ENCODE data around the gene CAPN12.

The CAPN12 gene

DNA sequence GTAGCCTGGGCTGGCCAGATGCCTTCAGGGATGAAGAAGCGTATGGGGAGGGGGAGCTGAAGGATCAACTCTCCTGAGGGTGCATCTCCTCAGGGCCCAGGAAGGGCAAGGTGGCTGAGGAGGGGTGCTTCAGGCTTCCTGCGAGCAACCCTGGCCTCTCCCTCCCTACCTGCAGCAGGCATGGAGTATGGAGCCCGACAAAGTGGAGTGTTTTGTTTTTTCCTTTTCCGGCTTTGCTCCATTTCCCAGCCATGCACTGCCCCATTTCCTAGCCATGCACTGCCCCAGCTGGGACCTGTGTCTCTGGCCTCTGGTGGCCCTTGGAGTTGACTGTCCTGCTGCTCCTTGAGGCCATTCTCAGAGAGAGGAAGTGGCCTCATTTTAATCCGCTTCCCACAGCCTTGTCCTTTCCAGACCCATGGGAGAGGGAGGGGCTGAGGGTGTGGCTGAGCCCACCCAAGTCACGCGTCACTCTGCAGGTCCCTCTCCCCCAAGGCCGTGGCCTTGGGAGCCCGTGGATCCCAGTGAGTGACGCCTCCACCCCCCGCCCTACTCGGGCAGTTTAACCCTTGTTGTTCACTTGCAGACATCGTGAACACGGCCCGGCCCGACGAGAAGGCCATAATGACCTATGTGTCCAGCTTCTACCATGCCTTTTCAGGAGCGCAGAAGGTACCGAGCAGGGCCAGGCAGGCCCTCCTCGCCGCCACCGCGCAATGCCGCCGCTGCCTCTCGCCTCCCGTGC, 34.4 kb downstream of the CAPN12 start:
- DNase-seq (ENCODE audit: low spot score) = no peak

DNA sequence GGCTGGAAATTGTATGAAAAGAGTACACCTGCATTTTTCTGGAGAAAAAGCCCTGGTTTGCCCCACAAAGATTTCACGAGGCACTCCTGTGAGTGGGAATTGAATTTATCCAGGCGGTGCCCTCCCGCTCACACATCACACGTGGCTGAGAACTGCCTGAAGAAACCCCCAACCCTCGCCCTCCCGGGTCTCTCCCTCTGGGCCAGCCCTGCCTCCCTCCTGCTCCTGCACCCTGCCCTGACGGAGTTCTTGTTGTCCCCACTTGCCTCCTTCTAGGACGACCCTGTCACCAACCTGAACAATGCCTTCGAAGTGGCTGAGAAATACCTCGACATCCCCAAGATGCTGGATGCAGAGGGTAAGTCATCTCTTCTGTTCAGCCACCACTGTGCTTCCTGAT, 35.2 kb downstream of the CAPN12 start:
- DNase-seq (ENCODE audit: low spot score) = no peak

DNA sequence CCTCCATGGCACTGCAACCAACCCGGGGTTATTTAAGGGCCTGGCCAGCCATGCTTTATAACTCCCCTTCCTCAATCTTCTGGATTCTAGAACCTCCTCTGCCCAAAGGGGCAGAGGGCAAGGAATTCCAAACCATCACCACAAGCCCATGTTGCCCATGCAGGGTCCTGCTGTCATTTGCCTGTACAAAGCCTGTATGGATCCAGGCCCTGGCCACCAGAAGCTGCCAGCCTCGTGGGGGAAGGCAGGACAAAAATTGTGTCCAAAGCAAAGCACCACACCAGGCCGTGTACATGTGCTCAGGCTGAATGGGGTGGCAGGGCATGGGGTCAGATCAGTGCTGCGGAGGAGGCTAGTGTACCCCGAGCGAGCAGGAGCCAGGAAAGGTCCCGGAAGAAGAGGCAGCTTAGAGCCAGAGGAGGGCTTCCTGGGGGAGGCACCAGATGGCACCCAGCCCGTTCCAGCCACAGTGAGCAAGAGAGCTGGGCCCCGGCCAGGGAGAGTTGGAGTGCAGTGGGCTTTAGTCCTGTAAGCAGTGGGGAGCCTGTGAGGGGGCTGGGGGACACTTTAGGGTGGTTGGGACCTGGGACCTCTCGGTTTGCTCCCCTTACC, 35.8 kb downstream of the CAPN12 start:
- no peak for DNase-seq (ENCODE audit: low spot score)

DNA sequence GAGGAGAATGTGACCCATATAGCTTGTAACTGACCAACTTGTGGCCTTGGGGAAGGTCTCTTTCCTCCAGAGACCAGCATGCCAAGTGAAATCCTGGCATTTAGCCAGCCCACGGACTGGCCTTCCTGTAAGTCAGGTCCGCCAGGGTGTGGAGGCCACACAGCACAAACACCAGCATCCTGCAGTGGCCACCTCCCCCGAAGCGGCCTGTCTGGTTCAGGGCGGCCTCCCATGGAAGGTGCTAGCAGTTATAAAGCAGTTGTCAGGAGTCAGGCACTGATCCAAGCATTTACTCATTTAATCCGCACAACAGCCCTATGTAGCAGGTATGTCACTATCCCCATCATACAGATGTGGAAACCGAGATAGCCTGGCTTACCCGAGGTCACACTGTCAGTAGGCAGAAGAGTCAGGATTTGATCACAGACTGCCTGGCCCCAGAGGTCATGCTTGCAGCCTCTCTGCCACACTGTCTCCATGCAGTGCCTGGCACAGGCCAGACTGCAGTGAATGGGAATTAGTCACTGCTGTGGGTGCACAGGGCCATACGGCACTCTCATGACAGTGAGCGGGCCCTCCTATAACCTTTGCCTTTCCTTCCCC, 36.7 kb downstream of the CAPN12 start:
- DNase-seq (ENCODE audit: low spot score) = no peak

DNA sequence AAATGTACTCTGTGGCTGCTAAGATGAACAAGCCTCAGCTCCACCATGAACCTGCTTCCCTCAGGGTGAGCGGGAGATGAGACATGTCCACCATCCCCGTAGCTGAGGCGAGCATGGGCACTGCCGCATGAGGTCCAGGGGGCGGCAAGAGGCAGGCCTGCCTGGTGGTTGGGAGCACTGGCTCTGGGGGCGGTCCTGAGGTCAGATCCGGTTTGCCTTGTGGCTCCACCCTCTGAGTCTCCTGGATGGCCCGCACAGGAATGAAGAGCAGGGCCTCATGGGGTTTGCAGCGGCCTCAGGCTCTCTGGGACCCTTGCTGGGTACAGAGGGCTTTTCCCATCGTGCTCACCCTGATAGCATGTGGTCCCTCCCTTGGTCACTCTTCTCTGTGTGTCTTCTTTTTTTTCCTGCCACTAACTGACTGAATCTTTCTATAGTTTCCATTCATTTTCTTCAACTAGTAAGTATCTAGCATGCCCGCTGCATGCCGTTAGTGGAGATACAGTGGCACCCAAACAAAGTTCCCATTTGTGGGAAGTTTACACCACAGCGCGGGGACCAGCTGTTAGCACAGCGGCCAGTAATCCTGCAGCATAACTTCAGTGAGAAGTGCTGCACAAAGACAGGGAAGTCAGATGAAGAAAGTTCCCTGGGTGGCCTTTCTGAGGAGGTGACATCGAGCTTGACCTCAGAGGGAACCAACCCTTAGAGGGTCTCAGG, 37.3 kb downstream of the CAPN12 start:
- DNase-seq (ENCODE audit: low spot score) = no peak

DNA sequence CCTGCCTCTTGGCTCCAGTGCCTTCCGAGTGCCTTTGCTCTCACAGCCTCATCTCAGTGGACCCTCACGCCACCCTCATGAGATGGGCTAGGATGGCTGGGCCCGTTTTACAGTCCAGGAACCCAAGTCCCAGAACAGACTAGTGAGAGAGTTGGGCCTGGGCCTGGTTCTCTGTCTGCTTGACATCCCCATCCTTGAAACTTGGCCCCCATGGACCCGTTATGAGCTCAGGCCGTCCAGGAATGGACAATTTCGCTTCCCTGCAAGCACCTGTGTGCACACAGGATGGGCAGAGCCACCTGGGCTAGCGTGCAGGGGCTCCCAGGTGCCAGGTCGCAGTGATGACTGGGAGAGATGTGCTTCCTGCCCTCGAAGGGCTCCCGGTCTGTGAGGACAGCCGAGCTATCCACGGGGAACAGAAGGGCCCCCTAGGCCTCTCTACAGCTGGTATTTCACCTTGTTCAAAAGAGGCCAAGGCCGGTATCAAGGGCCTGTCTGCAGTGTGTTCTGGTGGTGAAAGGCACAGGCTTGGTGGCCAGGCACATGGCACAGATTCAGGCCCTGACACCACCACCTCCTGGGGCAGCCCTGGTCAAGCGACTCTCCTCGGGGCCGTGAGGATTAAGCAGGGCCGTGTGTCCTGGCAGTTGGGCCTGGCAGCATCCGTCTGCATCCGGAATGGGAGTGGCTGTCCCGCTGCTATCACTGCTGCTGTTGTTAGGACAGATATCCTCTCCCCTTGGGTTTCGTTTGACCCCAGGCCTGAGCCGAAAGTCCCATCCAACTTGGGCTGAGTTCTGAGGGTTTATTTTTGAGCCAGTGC, 38.9 kb downstream of the CAPN12 start:
- no peak for DNase-seq (ENCODE audit: low spot score)

DNA sequence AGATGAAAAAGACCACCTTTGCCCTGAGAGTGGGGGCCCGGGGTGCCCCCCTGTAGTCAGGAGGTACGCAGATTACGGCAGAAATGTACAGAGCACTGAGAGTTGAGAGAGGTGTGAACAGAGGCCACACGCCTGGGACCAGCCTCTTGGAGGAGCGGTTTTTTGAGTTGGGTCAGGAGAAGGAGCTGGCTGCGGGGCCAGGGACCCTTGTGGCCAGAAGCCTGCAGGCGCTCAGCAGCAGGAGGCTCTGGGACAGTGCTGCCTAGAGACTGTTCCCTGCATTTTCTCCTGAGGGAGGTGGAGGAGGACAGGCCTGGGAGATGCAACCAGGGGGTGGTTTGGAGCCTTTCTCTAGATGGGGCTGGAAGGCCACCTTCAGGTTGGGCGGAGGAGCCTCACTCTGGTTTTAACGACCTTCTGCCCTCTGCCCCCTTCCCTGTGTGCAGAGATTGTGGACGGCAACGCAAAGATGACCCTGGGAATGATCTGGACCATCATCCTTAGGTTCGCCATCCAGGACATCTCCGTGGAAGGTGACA, 39.7 kb downstream of the CAPN12 start:
- no peak for DNase-seq (ENCODE audit: low spot score)

DNA sequence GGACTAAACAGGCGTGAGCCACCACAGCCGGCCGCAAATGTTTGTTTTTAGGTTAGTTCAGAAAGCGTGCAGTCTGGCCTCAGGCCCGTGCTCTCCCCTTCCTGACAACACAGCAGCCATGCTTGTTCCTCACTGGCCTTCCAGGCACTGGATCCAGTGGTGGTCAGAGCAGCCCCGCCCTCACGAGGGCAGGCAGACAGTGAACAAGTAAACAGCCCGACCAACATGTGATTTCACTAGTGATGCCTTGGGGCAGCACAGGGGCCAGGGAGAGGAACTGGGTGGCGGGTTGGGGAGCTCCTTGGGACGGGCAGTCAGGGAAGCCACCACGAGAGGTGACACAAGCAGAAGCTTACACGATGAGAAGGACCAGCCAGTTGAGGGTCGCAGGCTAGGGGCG, 40.8 kb downstream of the CAPN12 start:
- DNase-seq (ENCODE audit: low spot score) = no peak

DNA sequence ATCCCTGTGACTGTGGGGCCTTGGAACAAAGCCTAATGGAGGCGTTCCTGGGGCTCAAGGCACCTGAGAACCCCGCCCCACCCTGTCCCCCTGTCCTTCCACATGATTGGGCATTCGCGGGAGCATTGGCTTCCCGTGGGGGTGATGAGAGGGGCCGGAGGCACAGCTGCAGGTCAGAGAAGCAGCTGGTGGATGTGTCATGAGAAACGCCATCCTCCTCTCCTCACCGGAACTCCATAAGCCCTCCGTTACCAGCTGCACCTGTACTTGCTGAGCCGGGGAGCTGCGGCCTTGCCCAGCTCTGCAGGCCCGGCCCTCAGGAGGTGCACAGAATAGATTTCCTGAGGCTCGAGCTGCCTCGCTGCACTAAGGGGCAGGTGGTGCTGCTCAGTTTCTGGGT, 42.0 kb downstream of the CAPN12 start:
- no peak for DNase-seq (ENCODE audit: low spot score)

DNA sequence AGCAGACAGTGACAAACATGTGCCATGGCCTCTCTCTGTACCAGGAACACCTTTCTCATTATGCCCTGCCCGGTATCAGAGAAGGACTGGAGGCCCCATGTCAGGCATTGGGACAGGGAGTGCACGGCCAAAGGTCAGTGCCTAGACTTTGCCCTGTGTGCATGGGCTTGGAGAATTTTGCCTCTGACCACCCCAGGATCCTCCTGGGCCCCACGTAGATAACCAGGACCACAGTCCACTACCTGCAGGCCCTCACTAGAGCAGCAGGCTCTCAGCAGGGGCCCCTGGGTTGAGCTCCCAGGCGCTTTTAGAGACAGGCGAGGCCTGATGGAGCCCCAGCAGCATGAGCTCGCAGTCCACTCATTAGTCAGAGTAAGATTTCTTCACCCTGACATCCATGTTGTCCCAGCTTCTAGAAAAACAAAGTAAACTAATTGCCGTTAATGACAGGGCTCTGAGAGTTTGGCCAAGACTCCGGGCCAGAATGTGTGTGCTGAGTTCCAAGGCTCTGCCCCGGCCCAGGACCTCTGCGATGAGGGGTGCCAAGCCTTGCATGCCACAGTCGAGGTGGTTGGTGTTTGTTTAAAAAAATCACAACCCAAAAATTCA, 42.7 kb downstream of the CAPN12 start:
- no peak for DNase-seq (ENCODE audit: low spot score)

DNA sequence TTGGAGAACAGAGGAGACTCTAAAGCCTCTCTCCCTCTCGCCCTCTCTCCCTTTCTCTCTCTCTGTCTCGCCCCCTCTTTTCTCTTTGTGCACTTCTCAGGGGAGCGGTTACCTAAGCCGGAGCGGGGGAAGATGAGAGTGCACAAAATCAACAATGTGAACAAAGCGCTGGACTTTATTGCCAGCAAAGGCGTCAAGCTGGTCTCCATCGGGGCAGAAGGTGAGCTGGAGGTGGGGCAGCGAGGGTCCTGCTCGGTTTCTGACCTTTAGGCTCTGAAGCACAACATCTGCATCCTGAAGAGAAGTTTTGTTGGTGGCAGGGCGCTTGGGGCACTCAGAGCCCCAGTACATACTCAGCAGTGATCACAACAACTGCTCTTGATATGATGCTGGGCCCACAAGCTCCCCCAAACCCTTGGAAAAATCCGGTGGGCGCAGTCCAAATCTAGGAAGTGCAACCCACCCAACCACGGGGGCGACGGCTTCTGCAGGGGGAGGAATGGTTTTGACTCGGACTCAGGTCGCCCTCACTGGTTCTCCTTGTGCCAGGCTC, 43.3 kb downstream of the CAPN12 start:
- no peak for DNase-seq (ENCODE audit: low spot score)

DNA sequence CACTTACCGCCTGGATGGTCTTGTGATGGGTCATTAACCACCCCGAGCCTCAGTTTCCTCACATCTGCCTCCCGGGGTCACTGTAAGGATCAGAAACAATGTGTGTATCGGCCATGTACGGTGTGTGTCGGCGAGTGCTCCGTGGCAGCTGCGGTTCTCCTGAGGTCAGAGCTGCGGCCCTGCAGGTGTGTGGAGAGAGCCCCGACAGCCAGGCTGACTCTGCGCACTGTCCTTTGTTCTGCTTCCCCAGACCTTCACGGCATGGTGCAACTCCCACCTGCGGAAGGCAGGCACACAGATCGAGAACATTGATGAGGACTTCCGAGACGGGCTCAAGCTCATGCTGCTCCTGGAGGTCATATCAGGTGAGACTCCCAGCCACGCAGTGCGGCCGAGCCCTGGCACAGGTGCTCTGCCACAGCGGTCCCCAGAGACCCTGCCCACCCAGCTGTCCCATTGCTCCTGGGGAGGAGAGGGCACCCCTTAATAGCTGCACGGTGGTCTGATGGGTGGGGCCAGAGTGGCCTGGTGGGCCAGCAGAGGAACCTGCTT, 43.8 kb downstream of the CAPN12 start:
- no peak for DNase-seq (ENCODE audit: low spot score)

DNA sequence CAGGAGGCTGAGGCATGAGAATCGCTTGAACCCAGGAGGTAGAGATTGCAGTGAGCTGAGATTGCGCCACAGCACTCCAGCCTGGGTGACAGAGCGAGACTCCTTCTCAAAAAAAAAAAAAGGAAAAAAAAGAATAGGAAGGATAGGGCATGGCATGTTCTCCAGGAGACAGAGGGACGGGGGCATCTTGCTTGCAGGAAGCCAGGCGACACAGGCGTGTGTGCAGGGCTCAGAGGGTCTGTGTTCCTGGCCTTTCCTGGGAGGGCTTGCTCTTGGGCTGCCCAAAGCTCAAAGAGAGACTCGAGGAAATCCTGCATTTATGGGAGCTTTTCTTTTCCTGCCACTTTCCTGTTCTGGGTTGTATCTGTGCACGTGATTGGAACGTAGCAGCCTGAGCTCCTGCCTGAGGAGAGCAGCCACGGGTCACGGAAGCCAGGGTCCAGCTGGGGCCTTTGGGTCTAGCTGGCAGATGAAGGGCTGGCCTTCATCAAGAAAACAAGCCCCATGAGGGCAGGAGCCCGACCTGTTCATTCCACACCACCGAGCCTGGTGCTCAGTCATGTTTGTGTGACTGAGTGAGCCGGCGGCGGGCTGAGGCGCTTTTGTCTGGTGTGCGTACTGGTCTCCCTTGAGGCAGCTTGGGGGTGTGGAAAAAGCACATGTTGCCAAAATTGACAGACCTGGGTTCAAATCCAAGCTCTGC, 44.5 kb downstream of the CAPN12 start:
- DNase-seq (ENCODE audit: low spot score) = no peak

DNA sequence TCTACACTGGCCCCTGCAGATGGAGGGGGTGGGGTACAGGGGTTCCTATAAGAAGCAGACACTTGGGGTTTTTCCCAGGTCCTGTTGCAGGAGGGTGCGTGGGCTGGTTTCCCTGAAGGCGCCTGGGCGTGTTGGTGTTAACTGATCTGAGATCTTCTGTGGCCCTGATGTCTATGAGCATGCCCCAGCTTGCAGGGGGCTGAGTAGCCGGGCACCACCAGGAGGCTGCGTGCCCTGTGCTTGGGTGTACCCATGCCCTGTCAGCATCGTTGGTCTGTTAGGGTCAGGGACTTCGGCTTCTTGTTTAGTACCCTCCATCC, 45.3 kb downstream of the CAPN12 start:
- DNase-seq (ENCODE audit: low spot score) = no peak

DNA sequence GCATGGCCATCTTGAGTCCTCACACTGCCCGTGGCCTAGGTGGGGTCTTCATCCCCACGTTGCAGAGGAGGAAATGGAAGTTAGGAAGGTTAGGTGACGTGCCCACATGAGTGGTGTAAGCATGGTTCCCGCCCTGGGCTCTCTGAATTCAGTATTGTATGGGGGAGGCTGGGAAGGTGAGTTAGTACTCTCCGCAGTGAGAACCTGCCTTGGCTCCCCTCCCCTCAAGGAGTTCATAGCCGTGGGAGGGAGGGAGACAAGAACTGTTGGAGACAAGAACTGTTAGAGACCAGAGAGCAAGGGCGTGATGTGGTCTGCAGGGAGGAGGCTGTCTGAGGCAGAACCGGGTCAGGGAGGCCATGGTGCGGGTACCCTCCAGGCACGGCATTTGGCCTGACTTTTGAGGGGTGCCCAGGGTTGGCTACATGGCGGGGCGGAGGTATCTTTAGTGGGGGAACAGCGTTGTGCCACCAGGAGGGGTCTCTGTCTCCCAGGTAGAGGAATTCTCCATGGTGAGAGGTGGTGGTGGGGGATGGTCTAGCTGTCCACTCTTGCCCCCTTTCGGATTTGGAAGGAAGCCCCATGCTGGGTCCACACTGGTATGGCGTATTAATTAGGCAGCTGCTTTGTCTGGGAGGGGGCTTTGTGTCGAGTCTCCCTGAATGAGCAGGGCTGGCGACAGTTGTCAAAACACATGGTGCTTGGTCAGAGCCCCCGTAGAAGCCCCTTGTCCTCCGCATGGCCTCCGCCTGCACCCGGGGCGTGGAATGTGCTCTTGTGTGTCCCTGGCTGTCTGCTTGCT, 45.8 kb downstream of the CAPN12 start:
- DNase-seq (ENCODE audit: low spot score) = no peak

DNA sequence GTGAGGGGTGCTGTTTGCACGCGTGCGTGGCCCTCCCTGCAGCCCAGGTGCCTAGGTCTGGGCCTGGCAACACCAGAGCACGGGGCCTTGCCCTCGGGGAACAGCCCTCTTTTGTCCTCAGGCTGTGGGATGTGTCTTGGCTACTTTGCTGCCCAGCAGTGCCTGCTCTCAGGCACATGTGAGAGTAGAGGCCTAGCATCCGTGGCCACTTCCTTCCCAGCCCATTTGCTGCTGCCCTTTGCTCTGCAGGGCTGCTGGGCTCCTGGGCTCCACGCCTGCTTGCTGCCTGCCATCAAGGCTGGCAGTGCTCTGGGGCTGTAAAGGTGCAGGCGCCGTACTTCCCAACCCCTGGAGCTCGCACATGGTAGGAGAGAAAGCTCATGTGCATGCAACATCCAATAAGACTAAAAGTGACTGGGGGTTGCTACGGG, 46.6 kb downstream of the CAPN12 start:
- no peak for DNase-seq (ENCODE audit: low spot score)

DNA sequence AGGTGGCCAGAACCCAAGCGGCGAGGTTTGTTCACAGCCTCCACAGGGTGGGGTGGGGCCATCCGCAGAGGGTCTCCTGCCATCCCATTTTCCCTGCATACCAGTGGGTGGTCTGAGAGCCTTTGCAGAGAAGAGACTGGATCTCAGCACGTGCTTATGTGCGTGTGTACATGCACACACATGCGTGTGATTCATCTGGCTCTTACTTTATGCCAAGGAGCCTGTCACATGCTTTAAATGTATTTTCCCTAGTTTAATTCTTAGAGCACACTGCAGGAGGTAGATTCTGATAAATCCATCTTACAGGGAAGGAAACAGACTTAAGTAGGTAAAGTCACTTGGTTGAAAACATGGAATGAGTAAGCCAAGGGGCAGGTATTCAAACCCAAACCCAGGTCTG, 47.1 kb downstream of the CAPN12 start:
- DNase-seq (ENCODE audit: low spot score) = no peak

DNA sequence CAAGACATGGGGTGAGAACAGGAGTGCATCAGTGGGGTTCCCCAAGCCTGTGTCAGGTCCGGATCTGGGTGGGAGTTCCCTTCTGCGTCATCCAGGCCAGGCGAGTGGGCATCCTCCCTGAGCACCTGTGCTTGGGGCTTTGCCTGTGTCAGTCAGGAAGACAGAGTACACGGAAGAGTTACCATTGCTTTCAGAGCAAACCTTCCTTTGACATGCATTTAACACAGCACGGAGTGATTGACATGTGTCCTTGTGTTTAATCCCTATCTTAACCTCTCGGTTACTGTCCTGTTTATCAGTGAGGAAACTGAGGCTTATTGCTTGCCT, 47.6 kb downstream of the CAPN12 start:
- no peak for DNase-seq (ENCODE audit: low spot score)
